GM12878 (cell line): ENCODE results near the gene MMP7. TPM values are rescaled to one million over a fixed set of nuclear protein-coding genes. Genes with fewer than 3 reads are reported as not detected.

Experiments used
- ATF7 ChIP-seq: fragments of 450-650 bp; IDR thresholded peaks from 2 replicates; pipeline ENCODE4 v1.6.1; 2016; ENCODE audit warnings: low read depth, mild to moderate bottlenecking
- BRCA1 ChIP-seq: IDR thresholded peaks from 2 replicates; pipeline ENCODE4 v1.6.1; 2011; ENCODE audit warnings: low read depth, low read length, improper control_type of control experiment
- CREM ChIP-seq: IDR thresholded peaks from 2 replicates; pipeline ENCODE4 v1.6.1; 2014; ENCODE audit warnings: antibody characterized with exemption, low read depth
- EZH2 ChIP-seq: IDR thresholded peaks from 2 replicates; pipeline ENCODE4 v1.6.1; 2012; ENCODE audit warnings: low read depth, mild to moderate bottlenecking, control low read depth, inconsistent platforms, low read length, borderline replicate concordance; ENCODE audit not compliant: control insufficient read depth
- FOXM1 ChIP-seq: IDR thresholded peaks from 2 replicates; pipeline ENCODE4 v1.6.1; 2012; ENCODE audit warnings: low read depth, mild to moderate bottlenecking, inconsistent platforms, low read length, moderate library complexity
- IKZF1 ChIP-seq: fragments of 450-650 bp; conservative IDR thresholded peaks from 2 replicates; pipeline ENCODE4 v1.6.1; 2017; ENCODE audit warnings: antibody characterized with exemption, mild to moderate bottlenecking
- RFX5 ChIP-seq: IDR thresholded peaks from 2 replicates; pipeline ENCODE4 v1.6.1; 2011; ENCODE audit warnings: low read depth, low read length, improper control_type of control experiment
- SMARCA5 ChIP-seq: fragments of 450-650 bp; IDR thresholded peaks from 2 replicates; pipeline ENCODE4 v1.6.1; 2017; ENCODE audit warnings: mild to moderate bottlenecking
- SRF ChIP-seq, 2 experiments: IDR thresholded peaks; 2 replicates each; pipeline ENCODE4 v1.6.1; 2011; ENCODE audit warnings: low read depth in 2 of 2, low read length in 2 of 2, mild to moderate bottlenecking in 1 of 2, moderate library complexity in 1 of 2
- STAT1 ChIP-seq: fragments of 450-650 bp; conservative IDR thresholded peaks from 2 replicates; pipeline ENCODE4 v1.6.1; 2014; ENCODE audit warnings: antibody characterized with exemption, mild to moderate bottlenecking
- SUZ12 ChIP-seq: fragments of 200-600 bp; sonication (generic); IDR thresholded peaks from one replicate; pipeline ENCODE4 v1.6.1; 2018; ENCODE audit warnings: antibody characterized with exemption, mild to moderate bottlenecking; ENCODE audit not compliant: unreplicated experiment
- TCF12 ChIP-seq: IDR thresholded peaks from 2 replicates; pipeline ENCODE4 v1.6.1; 2011; ENCODE audit warnings: low read depth, mild to moderate bottlenecking, low read length
- ZNF384 ChIP-seq: IDR thresholded peaks from 2 replicates; pipeline ENCODE4 v1.6.1; 2012; ENCODE audit warnings: low read depth, mild to moderate bottlenecking, low read length, improper control_type of control experiment, borderline replicate concordance
- ZNF622 ChIP-seq: fragments of 450-650 bp; IDR thresholded peaks from 2 replicates; pipeline ENCODE4 v1.6.1; 2017; ENCODE audit warnings: mild to moderate bottlenecking, inconsistent platforms
- polyA plus RNA-seq, 11 experiments: library from polyadenylated mRNA; depleted of rRNA in 4 of 11; unstranded in 6 of 11; stranded (reverse) in 5 of 11; fragments of >200 nt; fragmentation: Nextera tagmentation in 4 of 11; fragmentation: Illumina TruSeq in 1 of 11; extraction: Ambion mirVana in 4 of 11; extraction: Trizol in 1 of 11; gene quantifications; 1 replicate in 1 of 11; 2 replicates in 10 of 11; pipeline versions ENCODE4 v1.2.1 to v1.2.3, GENCODE V29; 2011 to 2016; ENCODE audit warnings: inconsistent platforms in 2 of 11, missing spikeins in 2 of 11, low read depth in 1 of 11
- total RNA-seq, 4 experiments: library from RNA; depleted of rRNA in 3 of 4; stranded (reverse); fragments of >200 nt in 3 of 4; fragmentation: Illumina TruSeq in 1 of 4; extraction: Trizol in 1 of 4; gene quantifications; 2 replicates each; pipeline versions ENCODE4 v1.2.1 to v1.2.3, GENCODE V29; 2013 to 2021
- TF ChIP-seq, protein P1 (sequence below): IDR thresholded peaks from 2 replicates; pipeline ENCODE4 v1.6.1; 2011; ENCODE audit warnings: mild to moderate bottlenecking, low read depth, low read length, moderate library complexity; ENCODE audit not compliant: insufficient replicate concordance
- TF ChIP-seq, protein P2 (sequence below): IDR thresholded peaks from 2 replicates; pipeline ENCODE4 v1.6.1; 2012; ENCODE audit warnings: mild to moderate bottlenecking, low read depth, low read length
- TF ChIP-seq, protein P3 (sequence below): fragments of 150-350 bp; IDR thresholded peaks from 2 replicates; pipeline ENCODE4 v1.6.1; 2014; ENCODE audit warnings: mild to moderate bottlenecking, low read depth, low read length
- TF ChIP-seq, protein P4 (sequence below): fragments of 450-650 bp; IDR thresholded peaks from 2 replicates; pipeline ENCODE4 v1.6.1; 2017; ENCODE audit warnings: mild to moderate bottlenecking, moderate library complexity
- TF ChIP-seq, protein P5 (sequence below): fragments of 450-650 bp; IDR thresholded peaks from 2 replicates; pipeline ENCODE4 v1.6.1; 2014; ENCODE audit warnings: mild to moderate bottlenecking

The MMP7 gene
- total and polyA plus RNA-seq, 10 of the 15 experiments (the other 5 are each of a cell fraction or from before 2014, with no cell fraction given) = 0.63 to 18.0 (median 1.1) TPM

DNA sequence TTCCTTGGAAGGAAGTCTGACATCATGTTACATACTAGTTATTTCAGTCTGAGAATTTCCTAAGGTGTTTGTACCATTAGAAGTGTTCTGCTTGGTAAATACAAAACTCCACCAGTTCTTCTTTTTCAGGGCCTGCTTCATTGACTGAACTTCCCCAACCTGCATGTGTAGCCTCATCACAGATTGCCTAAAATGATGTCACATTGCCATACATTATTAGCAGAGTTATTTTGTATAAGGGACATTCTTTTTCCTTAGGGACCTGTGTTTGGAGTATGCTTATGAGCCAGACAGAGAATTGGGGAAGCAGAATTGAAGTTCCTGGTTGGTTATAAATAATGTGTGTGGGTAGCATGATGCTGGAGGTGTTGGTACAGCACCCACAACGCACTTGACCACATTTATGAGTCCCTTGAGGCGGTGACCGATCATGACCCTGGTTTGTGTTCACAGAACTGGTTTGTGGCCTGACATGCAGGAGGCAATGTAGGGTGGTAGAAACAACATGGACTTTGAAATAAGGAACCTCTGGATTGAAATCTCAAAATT lies 16.4 kb upstream of the MMP7 start (continued):
- no peak for TF ChIP-seq ZNF622
- TF ChIP-seq ZNF384 = no peak
- TF ChIP-seq, protein P1, sequence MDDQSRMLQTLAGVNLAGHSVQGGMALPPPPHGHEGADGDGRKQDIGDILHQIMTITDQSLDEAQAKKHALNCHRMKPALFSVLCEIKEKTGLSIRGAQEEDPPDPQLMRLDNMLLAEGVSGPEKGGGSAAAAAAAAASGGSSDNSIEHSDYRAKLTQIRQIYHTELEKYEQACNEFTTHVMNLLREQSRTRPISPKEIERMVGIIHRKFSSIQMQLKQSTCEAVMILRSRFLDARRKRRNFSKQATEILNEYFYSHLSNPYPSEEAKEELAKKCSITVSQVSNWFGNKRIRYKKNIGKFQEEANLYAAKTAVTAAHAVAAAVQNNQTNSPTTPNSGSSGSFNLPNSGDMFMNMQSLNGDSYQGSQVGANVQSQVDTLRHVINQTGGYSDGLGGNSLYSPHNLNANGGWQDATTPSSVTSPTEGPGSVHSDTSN = no peak
- no peak for TF ChIP-seq BRCA1
- TF ChIP-seq SRF (IDR thresholded peaks at IDR 0.05; ENCODE audit: low read depth in 2 of 2, low read length in 2 of 2) = peak in 1 of 2 experiments; percentile 61; a peak in 2 of 4 replicates
- no peak for TF ChIP-seq STAT1
- TF ChIP-seq SMARCA5 = no peak
- TF ChIP-seq, protein P2, sequence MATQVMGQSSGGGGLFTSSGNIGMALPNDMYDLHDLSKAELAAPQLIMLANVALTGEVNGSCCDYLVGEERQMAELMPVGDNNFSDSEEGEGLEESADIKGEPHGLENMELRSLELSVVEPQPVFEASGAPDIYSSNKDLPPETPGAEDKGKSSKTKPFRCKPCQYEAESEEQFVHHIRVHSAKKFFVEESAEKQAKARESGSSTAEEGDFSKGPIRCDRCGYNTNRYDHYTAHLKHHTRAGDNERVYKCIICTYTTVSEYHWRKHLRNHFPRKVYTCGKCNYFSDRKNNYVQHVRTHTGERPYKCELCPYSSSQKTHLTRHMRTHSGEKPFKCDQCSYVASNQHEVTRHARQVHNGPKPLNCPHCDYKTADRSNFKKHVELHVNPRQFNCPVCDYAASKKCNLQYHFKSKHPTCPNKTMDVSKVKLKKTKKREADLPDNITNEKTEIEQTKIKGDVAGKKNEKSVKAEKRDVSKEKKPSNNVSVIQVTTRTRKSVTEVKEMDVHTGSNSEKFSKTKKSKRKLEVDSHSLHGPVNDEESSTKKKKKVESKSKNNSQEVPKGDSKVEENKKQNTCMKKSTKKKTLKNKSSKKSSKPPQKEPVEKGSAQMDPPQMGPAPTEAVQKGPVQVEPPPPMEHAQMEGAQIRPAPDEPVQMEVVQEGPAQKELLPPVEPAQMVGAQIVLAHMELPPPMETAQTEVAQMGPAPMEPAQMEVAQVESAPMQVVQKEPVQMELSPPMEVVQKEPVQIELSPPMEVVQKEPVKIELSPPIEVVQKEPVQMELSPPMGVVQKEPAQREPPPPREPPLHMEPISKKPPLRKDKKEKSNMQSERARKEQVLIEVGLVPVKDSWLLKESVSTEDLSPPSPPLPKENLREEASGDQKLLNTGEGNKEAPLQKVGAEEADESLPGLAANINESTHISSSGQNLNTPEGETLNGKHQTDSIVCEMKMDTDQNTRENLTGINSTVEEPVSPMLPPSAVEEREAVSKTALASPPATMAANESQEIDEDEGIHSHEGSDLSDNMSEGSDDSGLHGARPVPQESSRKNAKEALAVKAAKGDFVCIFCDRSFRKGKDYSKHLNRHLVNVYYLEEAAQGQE = no peak
- peak; percentile 69; the same call in 1 of the 2 replicates for TF ChIP-seq TCF12
- TF ChIP-seq, protein P3, sequence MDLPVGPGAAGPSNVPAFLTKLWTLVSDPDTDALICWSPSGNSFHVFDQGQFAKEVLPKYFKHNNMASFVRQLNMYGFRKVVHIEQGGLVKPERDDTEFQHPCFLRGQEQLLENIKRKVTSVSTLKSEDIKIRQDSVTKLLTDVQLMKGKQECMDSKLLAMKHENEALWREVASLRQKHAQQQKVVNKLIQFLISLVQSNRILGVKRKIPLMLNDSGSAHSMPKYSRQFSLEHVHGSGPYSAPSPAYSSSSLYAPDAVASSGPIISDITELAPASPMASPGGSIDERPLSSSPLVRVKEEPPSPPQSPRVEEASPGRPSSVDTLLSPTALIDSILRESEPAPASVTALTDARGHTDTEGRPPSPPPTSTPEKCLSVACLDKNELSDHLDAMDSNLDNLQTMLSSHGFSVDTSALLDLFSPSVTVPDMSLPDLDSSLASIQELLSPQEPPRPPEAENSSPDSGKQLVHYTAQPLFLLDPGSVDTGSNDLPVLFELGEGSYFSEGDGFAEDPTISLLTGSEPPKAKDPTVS = 0 out of 2 replicates have a peak, but pooled peaks have one; percentile 4
- peak; percentile 99 for TF ChIP-seq IKZF1
- peak; percentile 90 for TF ChIP-seq CREM
- no peak for TF ChIP-seq EZH2
- TF ChIP-seq FOXM1 = peak; percentile 92; the same call in 1 of the 2 replicates
- no peak for TF ChIP-seq RFX5
- TF ChIP-seq SUZ12 = no peak
- TF ChIP-seq, protein P4, sequence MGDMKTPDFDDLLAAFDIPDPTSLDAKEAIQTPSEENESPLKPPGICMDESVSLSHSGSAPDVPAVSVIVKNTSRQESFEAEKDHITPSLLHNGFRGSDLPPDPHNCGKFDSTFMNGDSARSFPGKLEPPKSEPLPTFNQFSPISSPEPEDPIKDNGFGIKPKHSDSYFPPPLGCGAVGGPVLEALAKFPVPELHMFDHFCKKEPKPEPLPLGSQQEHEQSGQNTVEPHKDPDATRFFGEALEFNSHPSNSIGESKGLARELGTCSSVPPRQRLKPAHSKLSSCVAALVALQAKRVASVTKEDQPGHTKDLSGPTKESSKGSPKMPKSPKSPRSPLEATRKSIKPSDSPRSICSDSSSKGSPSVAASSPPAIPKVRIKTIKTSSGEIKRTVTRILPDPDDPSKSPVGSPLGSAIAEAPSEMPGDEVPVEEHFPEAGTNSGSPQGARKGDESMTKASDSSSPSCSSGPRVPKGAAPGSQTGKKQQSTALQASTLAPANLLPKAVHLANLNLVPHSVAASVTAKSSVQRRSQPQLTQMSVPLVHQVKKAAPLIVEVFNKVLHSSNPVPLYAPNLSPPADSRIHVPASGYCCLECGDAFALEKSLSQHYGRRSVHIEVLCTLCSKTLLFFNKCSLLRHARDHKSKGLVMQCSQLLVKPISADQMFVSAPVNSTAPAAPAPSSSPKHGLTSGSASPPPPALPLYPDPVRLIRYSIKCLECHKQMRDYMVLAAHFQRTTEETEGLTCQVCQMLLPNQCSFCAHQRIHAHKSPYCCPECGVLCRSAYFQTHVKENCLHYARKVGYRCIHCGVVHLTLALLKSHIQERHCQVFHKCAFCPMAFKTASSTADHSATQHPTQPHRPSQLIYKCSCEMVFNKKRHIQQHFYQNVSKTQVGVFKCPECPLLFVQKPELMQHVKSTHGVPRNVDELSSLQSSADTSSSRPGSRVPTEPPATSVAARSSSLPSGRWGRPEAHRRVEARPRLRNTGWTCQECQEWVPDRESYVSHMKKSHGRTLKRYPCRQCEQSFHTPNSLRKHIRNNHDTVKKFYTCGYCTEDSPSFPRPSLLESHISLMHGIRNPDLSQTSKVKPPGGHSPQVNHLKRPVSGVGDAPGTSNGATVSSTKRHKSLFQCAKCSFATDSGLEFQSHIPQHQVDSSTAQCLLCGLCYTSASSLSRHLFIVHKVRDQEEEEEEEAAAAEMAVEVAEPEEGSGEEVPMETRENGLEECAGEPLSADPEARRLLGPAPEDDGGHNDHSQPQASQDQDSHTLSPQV = no peak
- TF ChIP-seq ATF7 = peak; percentile 96
- TF ChIP-seq, protein P5, sequence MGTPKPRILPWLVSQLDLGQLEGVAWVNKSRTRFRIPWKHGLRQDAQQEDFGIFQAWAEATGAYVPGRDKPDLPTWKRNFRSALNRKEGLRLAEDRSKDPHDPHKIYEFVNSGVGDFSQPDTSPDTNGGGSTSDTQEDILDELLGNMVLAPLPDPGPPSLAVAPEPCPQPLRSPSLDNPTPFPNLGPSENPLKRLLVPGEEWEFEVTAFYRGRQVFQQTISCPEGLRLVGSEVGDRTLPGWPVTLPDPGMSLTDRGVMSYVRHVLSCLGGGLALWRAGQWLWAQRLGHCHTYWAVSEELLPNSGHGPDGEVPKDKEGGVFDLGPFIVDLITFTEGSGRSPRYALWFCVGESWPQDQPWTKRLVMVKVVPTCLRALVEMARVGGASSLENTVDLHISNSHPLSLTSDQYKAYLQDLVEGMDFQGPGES = no peak
